ENCODE results near the gene TBX6.

TBX6 gene

DNA sequence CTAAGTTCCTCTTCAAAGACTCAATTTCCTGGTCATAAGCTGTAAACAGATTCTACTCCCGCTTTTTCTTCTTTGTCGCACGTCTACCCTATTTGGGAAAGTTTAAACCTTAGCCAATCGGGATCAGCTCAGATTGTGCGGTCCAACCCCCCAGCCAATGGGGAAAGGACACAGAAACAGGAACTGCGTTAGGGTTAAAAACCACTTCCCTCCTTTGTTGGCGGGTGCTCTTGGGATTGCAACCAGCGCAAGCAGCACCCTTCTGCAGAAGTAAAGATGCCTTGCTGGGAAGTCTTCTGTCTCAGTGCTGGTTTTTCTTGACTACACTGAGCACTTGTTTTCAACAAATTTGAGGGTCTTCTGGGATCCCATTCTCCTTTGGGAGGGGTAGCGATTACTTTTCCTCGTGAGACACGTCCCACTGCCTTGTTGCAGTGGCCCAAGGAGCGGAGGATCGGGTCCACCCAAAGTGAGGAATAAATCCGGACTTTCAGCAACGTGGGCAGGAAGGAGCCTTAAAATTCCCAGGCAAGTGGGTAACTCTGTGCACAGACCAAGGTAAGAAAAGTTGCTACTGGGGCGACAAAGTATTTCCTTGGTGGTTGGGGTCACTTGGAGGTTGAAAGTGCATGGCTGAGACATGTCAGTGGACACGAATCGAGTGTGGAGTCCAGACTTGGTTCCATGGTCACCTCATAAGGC is 5.3 kb upstream of the TBX6 start:
- Histone ChIP-seq H3K4me2 (peak overlapping the region in 9 of 11 experiments; percentile 64 to 100 (median 68); a peak in 14 of 22 replicates), H3K9me3 (replicated peaks in 1 of 11) (peaks cover 39 to 56% (median 47%) of the 10 kb centered on the region in 11 experiments), H3K27ac (peak overlapping the region; percentile 78 to 95 (median 92); a peak in 21 of 22 replicates), H4K20me1 (peaks cover 0 to 13% (median 0%) of the 10 kb centered on the region in 11 experiments; a peak in 2 of 22 replicates), H3K9ac (peak overlapping the region in 10 of 11 experiments; percentile 76 to 89 (median 83); a peak in 17 of 22 replicates), H3K36me3 (peaks cover 7 to 38% (median 21%) of the 10 kb centered on the region in 11 experiments; a peak in 18 of 22 replicates), H3K4me3 (peak overlapping the region; percentile 47 to 88 (median 68); a peak in 17 of 20 replicates), H3K27me3 (no peaks in the 10 kb centered on the region), H3K4me1 (peaks cover 32 to 48% (median 39%) of the 10 kb centered on the region in 10 experiments)
- no peak for TF ChIP-seq Cebpa-rat (IDR thresholded peaks at IDR 0.05)

GRCh38 chr16:30096105-30096861 is 4.6 kb upstream of the TBX6 start, which contains the start of gene YPEL3:
TSS of gene YPEL3 (minus strand) at chr16:30096213. CDS start at chr16:30095482, 731 bp downstream.
- no peaks in the 10 kb centered on the region for H3K27me3 ChIP-seq
- peak within 1 kb of the TSS; percentile 76 to 90 (median 83) for H3K9ac ChIP-seq
- H4K20me1 ChIP-seq = peaks cover 0 to 13% (median 0%) of the 10 kb centered on the region in 11 experiments; a peak in 2 of 22 replicates
- no peak for TF ChIP-seq Cebpa-rat (IDR thresholded peaks at IDR 0.05)
- peak within 1 kb of the TSS; percentile 85 to 100 (median 99) for H3K4me2 ChIP-seq
- H3K27ac ChIP-seq = peak within 1 kb of the TSS; percentile 78 to 95 (median 92)
- H3K4me1 ChIP-seq = peaks cover 34 to 52% (median 44%) of the 10 kb centered on the region in 10 experiments
- peak within 1 kb of the TSS; percentile 63 to 88 (median 70) for H3K4me3 ChIP-seq
- peaks cover 7 to 38% (median 21%) of the 10 kb centered on the region in 11 experiments; a peak in 18 of 22 replicates for H3K36me3 ChIP-seq
- peaks cover 39 to 51% (median 47%) of the 10 kb centered on the region in 11 experiments for H3K9me3 ChIP-seq (replicated peaks in 1 of 11)

- Histone ChIP-seq H3K4me2 (peak overlapping the region; percentile 85 to 100 (median 99)), H3K9me3 (replicated peaks in 1 of 11) (peaks cover 37 to 42% (median 42%) of the 10 kb centered on the region in 11 experiments), H3K36me3 (peaks cover 7 to 38% (median 21%) of the 10 kb centered on the region in 11 experiments; a peak in 18 of 22 replicates), H4K20me1 (peaks cover 0 to 13% (median 0%) of the 10 kb centered on the region in 11 experiments; a peak in 2 of 22 replicates), H3K27ac (peak overlapping the region; percentile 61 to 95 (median 91)), H3K4me3 (peak overlapping the region; percentile 63 to 88 (median 70)), H3K9ac (peak overlapping the region; percentile 76 to 90 (median 83)), H3K4me1 (peaks cover 43 to 61% (median 52%) of the 10 kb centered on the region in 10 experiments), H3K27me3 (no peaks in the 10 kb centered on the region)
- TF ChIP-seq Cebpa-rat (IDR thresholded peaks at IDR 0.05) = no peak
These were observed 3.7 kb upstream of the TBX6 start for GRCh38 chr16:30095166-30096078.

GRCh38 chr16:30094541-30095165 is 2.9 kb upstream of the TBX6 start:
- Histone ChIP-seq H4K20me1 (peaks cover 0 to 13% (median 0%) of the 10 kb centered on the region in 11 experiments; a peak in 2 of 22 replicates), H3K9me3 (replicated peaks in 1 of 11) (peaks cover 33 to 34% (median 34%) of the 10 kb centered on the region in 11 experiments), H3K36me3 (peaks cover 7 to 38% (median 21%) of the 10 kb centered on the region in 11 experiments; a peak in 18 of 22 replicates), H3K4me2 (peak overlapping the region; percentile 85 to 100 (median 99)), H3K27ac (peak overlapping the region in 10 of 11 experiments; percentile 71 to 95 (median 92); a peak in 19 of 22 replicates), H3K9ac (peak overlapping the region; percentile 76 to 90 (median 83)), H3K4me3 (peak overlapping the region; percentile 63 to 88 (median 70)), H3K27me3 (no peaks in the 10 kb centered on the region), H3K4me1 (peaks cover 46 to 62% (median 58%) of the 10 kb centered on the region in 10 experiments)
- TF ChIP-seq Cebpa-rat (IDR thresholded peaks at IDR 0.05) = no peak

GRCh38 chr16:30092373-30093010 is 768 bp upstream of the TBX6 start:
- Histone ChIP-seq H3K9ac (peak overlapping the region; percentile 72 to 85 (median 80)), H3K4me1 (peaks cover 66 to 81% (median 70%) of the 10 kb centered on the region in 10 experiments), H3K27ac (peak overlapping the region; percentile 50 to 89 (median 81); a peak in 21 of 22 replicates), H3K9me3 (replicated peaks in 1 of 11) (peaks cover 12 to 13% (median 12%) of the 10 kb centered on the region in 11 experiments), H3K4me2 (peak overlapping the region; percentile 85 to 100 (median 99)), H3K4me3 (peak overlapping the region; percentile 52 to 76 (median 63)), H4K20me1 (peaks cover 0 to 13% (median 0%) of the 10 kb centered on the region in 11 experiments; a peak in 3 of 22 replicates), H3K36me3 (peaks cover 0 to 26% (median 12%) of the 10 kb centered on the region in 11 experiments; a peak in 17 of 22 replicates), H3K27me3 (no peaks in the 10 kb centered on the region)
- TF ChIP-seq Cebpa-rat (IDR thresholded peaks at IDR 0.05) = no peak

DNA sequence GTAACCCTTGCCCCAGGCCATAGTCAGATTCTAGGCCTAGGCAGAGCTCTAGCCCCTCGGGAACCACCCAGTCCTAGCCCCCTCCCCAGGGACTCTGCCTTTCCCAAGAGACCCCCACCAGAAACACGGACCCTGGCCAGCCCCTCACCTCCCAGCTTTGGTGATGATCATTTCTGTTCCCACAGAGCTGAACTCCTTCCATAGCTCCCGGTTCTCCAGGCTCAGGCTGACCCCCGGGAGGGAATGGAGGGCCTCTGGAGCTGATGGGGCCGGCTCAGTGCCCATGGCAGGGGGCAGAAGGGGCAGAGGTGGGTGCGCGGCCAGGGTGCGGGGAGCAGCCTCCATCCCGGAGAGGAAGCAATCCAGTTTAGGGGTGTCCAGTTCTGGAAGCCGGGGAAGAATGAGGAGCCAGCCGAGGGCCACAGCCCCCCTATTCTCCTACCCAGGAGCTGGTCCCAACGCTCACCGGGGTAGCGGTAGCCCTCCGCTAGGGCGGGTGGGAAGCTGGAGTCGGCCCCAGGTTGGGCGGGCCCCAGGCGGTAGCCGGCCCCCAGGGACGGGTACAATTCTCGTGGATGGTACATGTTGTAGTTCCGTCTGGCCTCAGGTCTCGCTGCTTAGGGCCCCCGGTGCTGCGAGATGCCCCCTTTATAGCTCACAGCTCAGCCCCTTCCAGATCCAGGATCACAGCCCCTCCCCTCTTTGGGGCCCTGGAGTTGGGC is 953 bp downstream of the TBX6 start:
- H3K4me2 ChIP-seq = peak overlapping the region; percentile 85 to 100 (median 99)
- H3K4me1 ChIP-seq = peaks cover 73 to 94% (median 84%) of the 10 kb centered on the region in 10 experiments
- peak overlapping the region; percentile 25 to 85 (median 80); a peak in 21 of 22 replicates for H3K9ac ChIP-seq
- peak overlapping the region; percentile 33 to 89 (median 78); a peak in 20 of 22 replicates for H3K27ac ChIP-seq
- peaks cover 10 to 28% (median 18%) of the 10 kb centered on the region in 11 experiments; a peak in 21 of 22 replicates for H3K36me3 ChIP-seq
- no peaks in the 10 kb centered on the region for H3K27me3 ChIP-seq
- no peak for TF ChIP-seq Cebpa-rat (IDR thresholded peaks at IDR 0.05)
- H3K4me3 ChIP-seq = peak overlapping the region in 8 of 10 experiments; percentile 52 to 76 (median 63); a peak in 12 of 20 replicates
- H3K9me3 ChIP-seq (replicated peaks in 1 of 11) = no peaks in the 10 kb centered on the region
- H4K20me1 ChIP-seq = peaks cover 0 to 13% (median 7%) of the 10 kb centered on the region in 11 experiments; a peak in 9 of 22 replicates

Measured in BLaER1 treated with 17β-estradiol and CSF1 and Interleukin-3, amounts not matched to agents 10 nM and 100 nM (cell line).